MM.1S (cell line): ENCODE results near the gene PLXDC2.

ENCODE experiments used
- EZH2 ChIP-seq: fragments of 300-600 bp; sonication (generic); optimal IDR thresholded peaks from 2 replicates; pipeline ENCODE3; 2017; ENCODE audit warnings: low read depth, mild to moderate bottlenecking, antibody characterized with exemption, low read length, mixed read lengths
- TF ChIP-seq, protein P1 (sequence below): fragments of 300-600 bp; sonication (generic); IDR thresholded peaks from 2 replicates; pipeline ENCODE4 v1.5.1; 2016; ENCODE audit warnings: antibody characterized with exemption, low read length, mixed read lengths

DNA sequence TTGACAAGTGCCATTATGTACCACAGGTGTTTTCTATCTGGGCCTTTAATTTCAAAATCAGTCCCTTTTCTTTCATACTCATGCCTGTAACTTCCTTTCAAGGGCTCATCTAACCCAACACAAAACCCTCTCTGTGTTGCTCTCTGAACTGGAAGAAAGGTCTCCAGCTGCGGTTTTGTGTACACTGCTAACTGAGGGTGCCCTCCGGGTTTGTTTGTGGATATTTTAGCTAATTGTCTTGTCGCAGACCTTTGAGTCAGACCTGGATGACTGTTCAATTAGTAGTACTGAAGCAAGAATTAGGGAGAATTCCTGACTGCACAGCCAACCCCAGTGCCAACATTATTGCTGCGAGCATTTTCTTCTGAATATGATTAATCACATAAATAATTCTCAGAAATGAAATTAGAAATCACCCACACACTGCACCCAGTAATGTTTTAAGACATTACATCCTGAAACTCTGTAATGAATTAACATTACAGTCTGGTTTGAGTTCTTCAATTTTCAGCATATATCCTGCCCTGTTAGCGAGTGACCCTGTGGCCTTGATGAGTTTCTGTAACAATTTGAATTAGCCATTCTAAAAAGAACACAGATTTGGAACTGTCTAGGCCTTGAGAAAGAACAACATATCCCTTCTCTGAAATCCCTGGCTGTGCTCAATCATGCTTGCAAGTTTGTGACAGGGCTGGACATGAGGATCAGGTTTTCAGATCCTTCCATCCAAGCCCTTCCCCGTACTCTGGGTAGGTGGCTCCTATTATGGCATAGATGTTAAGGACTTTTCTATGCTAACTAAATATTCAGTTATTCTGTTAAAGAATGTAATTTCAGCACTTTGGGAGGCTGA is 460.1 kb downstream of the PLXDC2 start:
- TF ChIP-seq, protein P1, sequence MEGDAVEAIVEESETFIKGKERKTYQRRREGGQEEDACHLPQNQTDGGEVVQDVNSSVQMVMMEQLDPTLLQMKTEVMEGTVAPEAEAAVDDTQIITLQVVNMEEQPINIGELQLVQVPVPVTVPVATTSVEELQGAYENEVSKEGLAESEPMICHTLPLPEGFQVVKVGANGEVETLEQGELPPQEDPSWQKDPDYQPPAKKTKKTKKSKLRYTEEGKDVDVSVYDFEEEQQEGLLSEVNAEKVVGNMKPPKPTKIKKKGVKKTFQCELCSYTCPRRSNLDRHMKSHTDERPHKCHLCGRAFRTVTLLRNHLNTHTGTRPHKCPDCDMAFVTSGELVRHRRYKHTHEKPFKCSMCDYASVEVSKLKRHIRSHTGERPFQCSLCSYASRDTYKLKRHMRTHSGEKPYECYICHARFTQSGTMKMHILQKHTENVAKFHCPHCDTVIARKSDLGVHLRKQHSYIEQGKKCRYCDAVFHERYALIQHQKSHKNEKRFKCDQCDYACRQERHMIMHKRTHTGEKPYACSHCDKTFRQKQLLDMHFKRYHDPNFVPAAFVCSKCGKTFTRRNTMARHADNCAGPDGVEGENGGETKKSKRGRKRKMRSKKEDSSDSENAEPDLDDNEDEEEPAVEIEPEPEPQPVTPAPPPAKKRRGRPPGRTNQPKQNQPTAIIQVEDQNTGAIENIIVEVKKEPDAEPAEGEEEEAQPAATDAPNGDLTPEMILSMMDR = no peak
- no peak for TF ChIP-seq EZH2
